Glutamatergic neuron (in vitro differentiated cells): Measurements from ENCODE around the gene TICAM2. TPM values are rescaled to one million over a fixed set of nuclear protein-coding genes. Genes with fewer than 3 reads are reported as not detected.

Experiments used
- DNase-seq: peaks from one replicate; pipeline ENCODE4 v3.0.0; 2022
- H3K27ac Mint-ChIP-seq: one replicate; pipeline ENCODE4 v1.8.0; 2020; ENCODE audit warnings: mild to moderate bottlenecking, mixed read lengths, inconsistent platforms; ENCODE audit not compliant: unreplicated experiment
- H3K27me3 Mint-ChIP-seq: one replicate; pipeline ENCODE4 v1.8.0; 2020; ENCODE audit warnings: mild to moderate bottlenecking, moderate library complexity, mixed read lengths, inconsistent platforms; ENCODE audit not compliant: unreplicated experiment
- H3K36me3 Mint-ChIP-seq: one replicate; pipeline ENCODE4 v1.8.0; 2020; ENCODE audit warnings: mild to moderate bottlenecking, mixed read lengths, inconsistent platforms; ENCODE audit not compliant: unreplicated experiment
- H3K4me1 Mint-ChIP-seq: one replicate; pipeline ENCODE4 v1.8.0; 2020; ENCODE audit warnings: mild to moderate bottlenecking, low read depth, mixed read lengths, inconsistent platforms; ENCODE audit not compliant: unreplicated experiment
- H3K4me3 Mint-ChIP-seq: one replicate; pipeline ENCODE4 v1.8.0; 2020; ENCODE audit warnings: mild to moderate bottlenecking, mixed read lengths, inconsistent platforms; ENCODE audit not compliant: unreplicated experiment
- H3K9me3 Mint-ChIP-seq: one replicate; pipeline ENCODE4 v1.8.0; 2020; ENCODE audit warnings: mild to moderate bottlenecking, moderate library complexity, mixed read lengths, inconsistent platforms; ENCODE audit not compliant: unreplicated experiment
- total RNA-seq: library from RNA; stranded (reverse); fragmentation: NEBNext Ultra II Directional; extraction: Animal tissue kit (Norgen Biotek cat#: 25700); gene quantifications from one replicate; pipeline ENCODE4 v1.2.1, GENCODE V29; 2021; ENCODE audit not compliant: unreplicated experiment
- TF ChIP-seq, protein P1 (sequence below): fragments of 200-600 bp; sonication (generic); IDR thresholded peaks from one replicate; pipeline ENCODE4 v1.5.0; 2021; ENCODE audit not compliant: partially characterized antibody, unreplicated experiment

Gene TICAM2
- total RNA-seq, 1 donor from 2014 or later: 0.42 TPM

DNA sequence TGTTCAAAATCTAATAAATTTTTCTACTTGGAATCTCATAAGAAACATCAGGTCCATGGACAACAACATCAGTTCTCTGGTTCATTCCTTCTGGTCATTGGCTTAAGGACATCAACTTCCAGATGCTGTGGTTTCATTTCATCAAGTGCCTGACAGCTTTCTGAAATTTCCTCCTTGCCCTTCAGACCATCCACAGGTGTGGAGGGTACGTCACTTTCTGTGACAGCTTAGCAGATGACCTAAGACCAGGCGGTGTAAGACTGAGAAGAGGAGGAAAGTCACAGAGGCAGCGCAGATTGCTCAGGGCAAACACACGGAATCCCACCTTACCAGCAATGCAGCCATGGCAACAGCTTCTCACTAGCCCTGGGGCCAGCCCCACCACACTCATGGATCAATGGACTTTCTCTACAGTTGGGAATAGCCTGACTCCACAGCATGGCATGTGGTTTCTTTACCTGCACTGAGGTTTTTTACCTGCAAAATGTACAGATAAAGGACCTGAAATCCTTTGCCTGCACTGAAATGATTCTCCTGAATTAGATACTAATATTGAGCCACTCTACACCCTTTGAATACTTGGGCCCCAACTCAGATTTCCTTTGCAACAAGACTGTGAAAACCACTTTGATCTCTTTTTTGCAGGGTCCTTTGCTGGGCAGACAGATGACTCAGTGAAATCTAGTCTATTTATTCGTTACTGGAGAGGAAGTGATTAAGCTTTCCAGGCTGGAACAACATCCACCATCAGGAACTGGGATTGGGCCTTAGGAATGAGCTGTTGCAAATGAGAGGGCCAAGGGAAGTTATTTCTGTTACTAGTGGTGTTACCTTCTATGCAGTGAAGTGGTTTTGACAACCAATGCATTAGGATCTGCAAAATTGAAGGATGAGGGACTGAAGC, 26.9 kb downstream of the TICAM2 start:
- TF ChIP-seq, protein P1, sequence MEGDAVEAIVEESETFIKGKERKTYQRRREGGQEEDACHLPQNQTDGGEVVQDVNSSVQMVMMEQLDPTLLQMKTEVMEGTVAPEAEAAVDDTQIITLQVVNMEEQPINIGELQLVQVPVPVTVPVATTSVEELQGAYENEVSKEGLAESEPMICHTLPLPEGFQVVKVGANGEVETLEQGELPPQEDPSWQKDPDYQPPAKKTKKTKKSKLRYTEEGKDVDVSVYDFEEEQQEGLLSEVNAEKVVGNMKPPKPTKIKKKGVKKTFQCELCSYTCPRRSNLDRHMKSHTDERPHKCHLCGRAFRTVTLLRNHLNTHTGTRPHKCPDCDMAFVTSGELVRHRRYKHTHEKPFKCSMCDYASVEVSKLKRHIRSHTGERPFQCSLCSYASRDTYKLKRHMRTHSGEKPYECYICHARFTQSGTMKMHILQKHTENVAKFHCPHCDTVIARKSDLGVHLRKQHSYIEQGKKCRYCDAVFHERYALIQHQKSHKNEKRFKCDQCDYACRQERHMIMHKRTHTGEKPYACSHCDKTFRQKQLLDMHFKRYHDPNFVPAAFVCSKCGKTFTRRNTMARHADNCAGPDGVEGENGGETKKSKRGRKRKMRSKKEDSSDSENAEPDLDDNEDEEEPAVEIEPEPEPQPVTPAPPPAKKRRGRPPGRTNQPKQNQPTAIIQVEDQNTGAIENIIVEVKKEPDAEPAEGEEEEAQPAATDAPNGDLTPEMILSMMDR: no peak
- Mint-ChIP-seq H3K9me3 (no peaks in the 10 kb centered on the region), H3K4me3 (no peak overlapping the region), H3K27ac (no peak overlapping the region), H3K27me3 (no peaks in the 10 kb centered on the region), H3K4me1 (no peaks in the 10 kb centered on the region), H3K36me3 (no peaks in the 10 kb centered on the region)
- DNase-seq: no peak

GRCh38 chr5:115573133-115573532, 29.1 kb downstream of the TICAM2 start:
- DNase-seq: no peak
- Mint-ChIP-seq H3K36me3 (no peaks in the 10 kb centered on the region), H3K4me3 (no peak overlapping the region), H3K9me3 (no peaks in the 10 kb centered on the region), H3K4me1 (no peaks in the 10 kb centered on the region), H3K27ac (no peak overlapping the region), H3K27me3 (no peaks in the 10 kb centered on the region)
- TF ChIP-seq, protein P1: no peak

- Mint-ChIP-seq H3K4me1 (no peaks in the 10 kb centered on the region), H3K36me3 (no peaks in the 10 kb centered on the region), H3K4me3 (no peak overlapping the region), H3K27ac (no peak overlapping the region), H3K9me3 (no peaks in the 10 kb centered on the region), H3K27me3 (peaks cover 2% of the 10 kb centered on the region)
- no peak for DNase-seq
- TF ChIP-seq, protein P1: no peak
Observed at GRCh38 chr5:115571441-115571878, 30.8 kb downstream of the TICAM2 start.

DNA sequence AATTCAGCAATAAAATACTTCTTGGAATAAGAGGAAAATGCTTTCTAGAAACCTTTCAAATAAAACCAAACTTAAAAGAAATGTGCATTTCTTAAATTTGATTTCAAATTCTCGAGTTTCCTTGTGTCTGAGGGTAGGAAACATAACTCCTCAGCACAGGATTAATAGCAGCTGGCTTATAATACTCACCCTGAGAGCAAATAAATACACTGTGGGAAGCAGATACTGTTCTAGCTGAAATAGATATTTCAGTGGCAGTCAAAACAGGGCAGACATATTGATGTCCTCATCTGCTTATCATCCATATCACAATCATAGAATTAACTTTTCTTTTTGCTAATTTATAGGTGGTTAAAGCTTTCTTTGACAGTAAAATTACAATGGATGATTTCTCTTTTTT, 33.6 kb downstream of the TICAM2 start:
- no peaks in the 10 kb centered on the region for H3K36me3 Mint-ChIP-seq
- H3K27me3 Mint-ChIP-seq: peaks cover 2% of the 10 kb centered on the region
- TF ChIP-seq, protein P1: no peak
- no peak overlapping the region for H3K4me3 Mint-ChIP-seq
- H3K27ac Mint-ChIP-seq: no peak overlapping the region
- H3K9me3 Mint-ChIP-seq: no peaks in the 10 kb centered on the region
- no peak for DNase-seq
- no peaks in the 10 kb centered on the region for H3K4me1 Mint-ChIP-seq

DNA sequence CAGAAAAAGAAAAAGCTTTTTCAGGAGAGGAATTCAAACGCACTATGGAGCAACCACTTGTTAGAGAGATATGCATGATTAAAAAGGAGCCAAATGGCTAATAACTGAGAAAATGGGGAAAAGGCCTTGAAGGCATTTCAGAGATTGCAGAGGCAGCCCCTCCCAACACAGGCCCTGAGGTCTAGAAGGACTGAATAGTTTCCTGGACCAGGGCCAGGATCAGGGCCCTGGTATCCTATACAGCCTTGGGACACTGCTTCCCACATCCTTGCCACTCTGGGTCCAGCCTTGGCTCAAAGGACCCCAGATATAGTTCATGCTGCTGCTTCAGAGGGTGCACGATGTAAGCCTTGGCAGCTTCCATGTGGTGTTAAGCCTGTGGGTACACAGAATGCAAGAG, 37.0 kb downstream of the TICAM2 start:
- Mint-ChIP-seq H3K36me3 (peaks cover 5% of the 10 kb centered on the region), H3K27ac (no peak overlapping the region), H3K27me3 (peaks cover 2% of the 10 kb centered on the region), H3K4me3 (no peak overlapping the region), H3K9me3 (no peaks in the 10 kb centered on the region), H3K4me1 (no peaks in the 10 kb centered on the region)
- DNase-seq: no peak
- TF ChIP-seq, protein P1: no peak
